Stimulated activated CD8-positive, alpha-beta memory T cell treated with anti-CD3 and anti-CD28 coated beads, Interleukin-2, amount 100 ng/mL, for 48 hours (primary cell): Measurements from ENCODE around the gene UVSSA.
A peak's percentile ranks its signal among the peaks of the same experiment; 100 is the strongest.

Experiments used
- DNase-seq, 2 donors: peaks; one replicate each; pipeline ENCODE4 v3.0.0-alpha.2; 2020; ENCODE audit warnings: low read depth in 2 of 2

The UVSSA gene

GRCh38 chr4:1349359-1350168 is 2.6 kb downstream of the UVSSA start:
- no peak for DNase-seq

- DNase-seq, result no peak
These were observed 3.1 kb downstream of the UVSSA start for GRCh38 chr4:1350169-1350520.

GRCh38 chr4:1351854-1352566 is 5.0 kb downstream of the UVSSA start:
- peak; percentile 84 to 88 for DNase-seq

GRCh38 chr4:1352567-1352900 is 5.5 kb downstream of the UVSSA start:
- no peak for DNase-seq

- DNase-seq, result no peak
These were observed 6.4 kb downstream of the UVSSA start for GRCh38 chr4:1353186-1354055.

GRCh38 chr4:1354136-1354982 is 7.4 kb downstream of the UVSSA start:
- no peak for DNase-seq

- no peak for DNase-seq
These were observed 7.9 kb downstream of the UVSSA start for GRCh38 chr4:1354983-1355275.

GRCh38 chr4:1355378-1355777 is 8.4 kb downstream of the UVSSA start:
- no peak for DNase-seq

- peak; percentile 30 to 34 for DNase-seq
These were observed 9.4 kb downstream of the UVSSA start for GRCh38 chr4:1356181-1356998.

GRCh38 chr4:1357356-1358248 is 10.6 kb downstream of the UVSSA start:
- no peak for DNase-seq

GRCh38 chr4:1358421-1359143 is 11.6 kb downstream of the UVSSA start:
- no peak for DNase-seq

GRCh38 chr4:1359144-1359501 is 12.1 kb downstream of the UVSSA start:
- DNase-seq, result no peak

- DNase-seq, result no peak
These were observed 13.0 kb downstream of the UVSSA start for GRCh38 chr4:1359976-1360375.

GRCh38 chr4:1360423-1361283 is 13.6 kb downstream of the UVSSA start:
- DNase-seq, result no peak

GRCh38 chr4:1361431-1361830 is 14.4 kb downstream of the UVSSA start:
- DNase-seq, result no peak

GRCh38 chr4:1362046-1362445 is 15.0 kb downstream of the UVSSA start:
- no peak for DNase-seq

- DNase-seq, result no peak
These were observed 15.5 kb downstream of the UVSSA start for GRCh38 chr4:1362521-1362920.

- DNase-seq, result no peak
These were observed 16.5 kb downstream of the UVSSA start for GRCh38 chr4:1363513-1363912.
